Inflammatory macrophage treated with lipopolysaccharide for 4 hours (primary cell): Measurements from ENCODE around the gene C3orf38.
A peak's percentile ranks its signal among the peaks of the same experiment; 100 is the strongest.
"Not testable (repeated sequence)": the region's sequence is repeated elsewhere in the genome, so short reads cannot be mapped to it uniquely, and the experiment has no call there.

Experiments used
- DNase-seq: peaks from one replicate; pipeline ENCODE4 v3.0.0-alpha.2; 2020

Gene C3orf38

GRCh38 chr3:88149509-88150362, at the start of gene C3orf38:
C3orf38 (plus strand) TSS chr3:88149959; CDS start chr3:88150053, 94 bp downstream.
- peak; percentile 94 for DNase-seq

- DNase-seq = no peak
Measured at GRCh38 chr3:88101142-88101541, 48.6 kb upstream of the C3orf38 start.

GRCh38 chr3:88105325-88105724, 44.4 kb upstream of the C3orf38 start:
- DNase-seq = no peak

- peak; percentile 69 for DNase-seq
Measured at GRCh38 chr3:88112289-88112688, 37.5 kb upstream of the C3orf38 start.

- DNase-seq = peak; percentile 73
Measured at GRCh38 chr3:88113311-88114162, 36.2 kb upstream of the C3orf38 start.

GRCh38 chr3:88114878-88115549, 34.7 kb upstream of the C3orf38 start:
- no peak for DNase-seq

- peak; percentile 63 for DNase-seq
Measured at GRCh38 chr3:88117683-88118082, 32.1 kb upstream of the C3orf38 start.

- not testable (repeated sequence) for DNase-seq
Measured at GRCh38 chr3:88118603-88119002, 31.2 kb upstream of the C3orf38 start.

GRCh38 chr3:88123526-88123925, 26.2 kb upstream of the C3orf38 start:
- DNase-seq = peak; percentile 23

GRCh38 chr3:88131695-88132094, 18.1 kb upstream of the C3orf38 start:
- DNase-seq = no peak

GRCh38 chr3:88132894-88133293, 16.9 kb upstream of the C3orf38 start:
- DNase-seq = no peak

GRCh38 chr3:88133711-88134263, 16.0 kb upstream of the C3orf38 start:
- DNase-seq = no peak

- no peak for DNase-seq
Measured at GRCh38 chr3:88137836-88138235, 11.9 kb upstream of the C3orf38 start.

- DNase-seq = no peak
Measured at GRCh38 chr3:88141458-88142083, 8.2 kb upstream of the C3orf38 start.

GRCh38 chr3:88142094-88142624, 7.6 kb upstream of the C3orf38 start:
- no peak for DNase-seq

GRCh38 chr3:88147261-88147660, 2.5 kb upstream of the C3orf38 start:
- DNase-seq = peak; percentile 24

- DNase-seq = no peak
Measured at GRCh38 chr3:88148651-88149050, 1.1 kb upstream of the C3orf38 start.

GRCh38 chr3:88149101-88149508, 654 bp upstream of the C3orf38 start:
- peak; percentile 70 for DNase-seq

- DNase-seq = peak; percentile 83
Measured at GRCh38 chr3:88150371-88150770, 612 bp downstream of the C3orf38 start.

- peak; percentile 63 for DNase-seq
Measured at GRCh38 chr3:88150806-88151205, 1.0 kb downstream of the C3orf38 start.

GRCh38 chr3:88151358-88151757, 1.6 kb downstream of the C3orf38 start:
- peak; percentile 5 for DNase-seq

- DNase-seq = peak; percentile 53
Measured at GRCh38 chr3:88152841-88153240, 3.1 kb downstream of the C3orf38 start.
